NCI-H2227 (cell line): ENCODE results near the gene USP22.

Source experiments
- DNase-seq: peaks from one replicate; lab custom pipeline; 2025; ENCODE audit not compliant: unreplicated experiment; lab: John Stamatoyannopoulos, UW

Gene USP22

GRCh38 chr17:21021208-21021803 lies 21.5 kb downstream of the USP22 start:
- no peak for DNase-seq

DNA sequence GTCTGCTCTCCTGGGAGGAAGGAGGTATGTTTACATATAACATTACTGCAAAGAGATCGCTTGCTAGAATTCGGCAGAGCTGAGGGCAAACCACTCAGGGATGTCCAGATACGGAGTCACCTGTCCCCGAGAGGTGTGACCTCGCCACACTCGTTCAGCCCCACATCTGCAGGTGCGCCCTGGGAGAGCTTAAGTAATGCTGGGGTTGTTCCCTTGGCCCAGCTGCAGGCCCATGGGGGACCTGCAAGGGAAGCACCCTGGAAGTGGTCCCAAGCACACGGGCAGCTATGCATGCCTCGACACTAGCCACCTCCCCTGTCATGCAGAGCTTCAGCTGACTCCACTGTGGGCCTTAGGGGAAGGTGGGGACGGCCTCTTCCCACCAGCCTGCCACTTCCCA lies 22.2 kb downstream of the USP22 start:
- DNase-seq = no peak

DNA sequence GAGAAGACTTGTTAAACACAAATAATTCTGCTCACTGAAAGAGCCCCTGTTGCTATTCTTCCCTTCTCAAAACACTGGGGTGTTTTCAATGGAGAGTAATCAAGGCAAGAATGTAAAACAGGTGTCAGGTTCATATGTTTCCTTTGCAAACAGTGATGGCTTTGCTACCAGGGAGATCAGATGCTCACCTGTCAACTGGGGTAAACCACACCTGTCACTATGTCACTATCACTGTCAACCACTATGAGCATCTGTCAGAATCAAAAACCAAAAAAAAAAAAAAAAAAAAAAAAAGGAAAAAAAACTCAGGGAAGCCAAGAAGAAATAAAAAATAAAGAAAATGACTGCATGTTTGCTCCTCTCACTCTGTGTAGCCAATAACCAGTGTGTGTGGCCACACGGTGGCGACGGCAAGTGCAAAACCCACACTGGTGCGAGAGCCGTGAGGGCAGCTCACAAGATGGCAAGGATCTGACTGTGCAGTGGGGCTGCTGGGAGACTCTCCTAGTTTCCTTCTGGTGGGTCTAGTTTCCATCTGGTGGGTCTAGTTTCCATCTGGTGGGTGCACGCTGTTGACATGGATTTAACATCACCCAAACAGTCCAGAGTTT lies 22.7 kb downstream of the USP22 start:
- DNase-seq = peak; percentile 13

GRCh38 chr17:21018894-21019293 lies 23.9 kb downstream of the USP22 start:
- DNase-seq = no peak

GRCh38 chr17:21017861-21018260 lies 24.9 kb downstream of the USP22 start:
- DNase-seq = no peak

DNA sequence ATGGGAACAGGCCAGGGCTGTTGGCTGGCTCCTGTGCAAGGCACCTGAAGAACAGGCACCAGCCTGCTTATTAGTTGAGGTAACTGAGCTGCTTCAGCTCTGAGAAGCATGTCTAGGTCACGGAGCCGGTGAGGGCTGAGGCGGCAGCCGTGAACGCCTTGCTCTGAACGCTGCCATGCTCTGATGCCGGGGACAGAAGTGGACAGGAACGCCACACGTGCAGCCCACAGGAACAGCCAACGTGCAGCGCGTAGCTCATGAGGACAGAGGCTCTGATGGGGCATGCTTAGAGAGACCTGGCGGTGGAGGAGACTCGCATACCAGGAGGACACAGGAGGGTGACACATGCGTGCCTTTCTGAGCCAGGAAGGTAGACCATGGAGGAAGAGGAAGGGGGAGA lies 25.6 kb downstream of the USP22 start:
- no peak for DNase-seq

DNA sequence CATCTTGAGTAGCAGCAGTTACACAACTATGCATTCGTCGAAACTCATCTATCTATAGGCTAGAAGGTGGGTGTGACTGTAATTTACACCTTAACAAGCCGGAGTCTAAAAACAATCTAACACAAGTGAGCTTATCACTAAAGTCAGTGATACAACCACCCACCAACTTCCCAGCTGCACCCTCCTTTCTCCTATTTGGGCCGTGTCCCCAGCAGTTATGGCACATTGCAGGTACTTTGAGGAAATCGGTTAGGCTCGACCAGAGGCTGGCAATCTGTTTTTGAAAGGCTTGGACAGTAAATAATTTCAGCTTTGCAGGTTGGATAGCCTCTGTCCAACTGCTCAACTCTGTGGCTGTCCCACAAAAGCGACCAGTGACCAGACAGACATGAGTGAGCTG lies 26.0 kb downstream of the USP22 start:
- DNase-seq = no peak

GRCh38 chr17:21015564-21015963 lies 27.2 kb downstream of the USP22 start:
- DNase-seq = no peak

DNA sequence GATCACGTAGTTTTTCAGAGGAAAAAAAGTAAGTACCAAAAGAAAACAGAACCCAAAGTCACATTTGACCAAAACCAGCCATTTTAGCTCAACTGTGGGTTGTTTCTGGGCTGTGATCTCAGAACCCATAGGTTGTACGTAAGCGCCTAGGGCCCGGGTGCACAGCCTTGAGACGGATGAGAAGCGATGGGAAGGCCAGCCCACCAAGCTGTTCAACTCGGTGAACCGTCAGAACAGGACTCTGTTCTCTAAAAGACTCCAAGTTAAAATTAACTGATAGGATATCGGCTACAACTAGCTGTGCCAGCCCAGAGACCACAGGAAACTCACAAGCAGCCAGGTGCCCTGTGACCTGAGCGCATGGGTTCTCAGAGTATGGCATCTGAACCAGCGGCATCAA lies 28.3 kb downstream of the USP22 start:
- no peak for DNase-seq

- DNase-seq = no peak
Observed at GRCh38 chr17:21013983-21014382, 28.8 kb downstream of the USP22 start.

GRCh38 chr17:21012736-21013135 lies 30.1 kb downstream of the USP22 start:
- no peak for DNase-seq

GRCh38 chr17:21010705-21011596 lies 31.9 kb downstream of the USP22 start:
- DNase-seq = no peak

DNA sequence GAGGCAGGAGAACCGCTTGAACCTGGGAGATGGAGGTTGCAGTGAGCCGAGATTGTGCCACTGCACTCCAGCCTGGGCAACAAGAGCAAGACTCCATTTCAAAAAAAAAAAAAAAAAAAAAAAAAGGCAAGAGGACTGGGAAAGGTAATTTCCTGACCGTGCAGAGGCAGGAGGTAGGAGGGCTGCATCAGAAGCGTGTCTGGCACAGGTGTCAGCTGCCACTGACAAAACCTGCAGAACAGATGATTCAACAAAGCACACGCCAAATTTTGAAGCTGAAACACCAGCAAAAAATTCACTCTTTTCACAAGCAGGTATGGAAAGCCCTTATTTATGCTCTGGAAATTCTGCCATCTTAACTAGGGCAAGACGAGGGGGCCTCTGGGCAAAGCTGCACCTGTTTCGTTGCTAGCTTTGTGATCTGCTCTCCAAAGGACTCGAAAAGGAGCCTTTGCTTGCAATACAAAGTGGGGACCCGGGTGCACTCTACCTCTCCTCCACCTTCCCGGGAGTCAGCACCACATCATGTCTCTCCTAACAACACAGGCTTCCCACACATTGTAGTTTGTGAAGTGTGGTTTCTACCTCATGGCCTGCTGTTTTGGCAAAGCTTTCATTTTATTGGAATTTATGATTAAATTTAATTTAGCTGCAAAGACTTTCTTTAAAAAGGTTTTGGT lies 33.7 kb downstream of the USP22 start:
- no peak for DNase-seq

DNA sequence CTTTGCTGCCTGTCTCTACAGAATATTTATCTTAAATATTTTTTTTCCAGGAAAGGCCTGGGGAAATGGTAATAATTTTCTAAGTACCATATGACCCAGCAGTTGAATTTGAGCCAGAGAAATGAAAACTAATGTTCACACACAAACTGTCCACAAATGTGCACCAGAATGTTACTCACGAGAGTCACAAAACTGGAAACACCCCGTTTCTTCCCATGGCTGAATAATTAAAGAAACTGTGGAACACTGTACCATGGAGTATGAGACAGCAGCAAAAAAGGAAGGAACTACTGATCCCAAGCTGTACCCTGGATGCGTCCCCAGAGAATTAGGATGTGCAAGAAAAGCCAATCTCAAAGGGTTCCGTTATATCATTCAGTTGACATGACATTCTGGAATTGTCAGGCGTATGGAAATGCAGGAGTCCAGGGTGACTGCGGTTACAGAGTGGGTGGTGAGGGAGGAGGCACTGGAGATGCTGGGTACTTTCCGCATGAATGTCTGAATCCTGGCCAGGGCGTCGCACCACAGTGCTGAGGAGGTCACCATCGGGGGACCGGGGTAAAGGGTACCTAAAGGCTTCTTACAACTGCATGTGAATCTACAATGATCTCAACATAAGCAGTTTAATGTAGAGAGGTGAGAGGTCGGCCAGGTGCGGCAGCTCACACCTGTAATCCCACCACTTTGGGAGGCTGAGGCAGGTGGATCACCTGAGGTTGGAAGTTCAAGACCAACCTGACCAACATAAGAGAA lies 34.5 kb downstream of the USP22 start:
- no peak for DNase-seq

DNA sequence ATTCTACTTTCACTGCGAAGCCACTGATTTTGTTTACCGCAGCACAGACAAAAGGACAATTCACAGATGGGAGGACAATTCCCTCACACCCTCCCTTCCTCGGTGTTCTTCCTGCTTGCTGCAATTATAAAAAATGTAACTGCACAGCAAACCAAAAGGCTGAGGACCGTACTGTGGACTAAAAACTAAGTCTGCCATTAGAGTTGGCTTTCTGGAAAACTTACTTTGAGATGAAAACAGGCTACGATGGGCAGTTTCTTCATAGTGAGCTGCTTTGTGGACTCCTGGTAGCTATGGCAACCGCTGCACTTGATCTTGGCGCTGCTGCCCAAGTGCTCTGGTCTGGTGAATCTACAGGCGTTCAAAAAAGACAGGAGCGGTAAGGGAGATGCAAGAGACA lies 35.2 kb downstream of the USP22 start:
- DNase-seq = no peak

DNA sequence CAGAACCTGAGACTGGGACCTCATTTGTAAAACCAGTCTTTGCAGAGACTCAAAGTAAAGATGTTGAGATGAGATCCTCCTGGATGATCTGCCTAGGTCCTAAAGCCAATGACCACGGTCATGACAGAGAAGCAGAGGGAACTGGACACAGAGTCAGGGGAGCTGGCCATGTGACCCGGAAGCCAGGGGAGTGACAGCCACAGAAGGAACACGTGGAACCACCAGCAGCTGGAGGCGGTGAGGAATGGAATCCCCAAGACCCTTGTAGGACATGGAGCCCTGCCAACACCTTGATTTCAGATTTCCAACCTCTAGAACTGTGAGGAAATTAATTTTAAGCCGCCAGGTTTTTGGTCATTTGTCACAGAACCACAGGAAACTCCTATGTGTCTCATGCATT lies 37.0 kb downstream of the USP22 start:
- DNase-seq = no peak

DNA sequence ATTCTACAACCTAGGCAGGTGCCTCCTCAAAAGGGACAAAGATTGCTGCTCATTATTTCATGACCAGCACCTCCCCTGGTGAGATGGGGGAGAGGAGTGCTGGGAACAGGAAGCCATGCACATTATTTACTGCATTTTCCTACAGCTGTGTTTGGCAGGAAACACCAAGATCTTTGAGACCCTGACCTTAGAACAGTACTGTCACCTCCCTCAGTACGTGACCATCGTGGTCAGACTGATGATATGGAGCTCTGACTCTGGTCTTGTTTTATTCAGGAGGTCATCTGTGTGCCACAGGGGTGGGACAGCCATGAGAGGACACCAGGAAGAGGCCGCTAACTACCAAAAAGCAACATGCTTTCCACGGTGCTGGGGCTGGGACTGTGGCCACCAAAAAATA lies 37.4 kb downstream of the USP22 start:
- DNase-seq = no peak

DNA sequence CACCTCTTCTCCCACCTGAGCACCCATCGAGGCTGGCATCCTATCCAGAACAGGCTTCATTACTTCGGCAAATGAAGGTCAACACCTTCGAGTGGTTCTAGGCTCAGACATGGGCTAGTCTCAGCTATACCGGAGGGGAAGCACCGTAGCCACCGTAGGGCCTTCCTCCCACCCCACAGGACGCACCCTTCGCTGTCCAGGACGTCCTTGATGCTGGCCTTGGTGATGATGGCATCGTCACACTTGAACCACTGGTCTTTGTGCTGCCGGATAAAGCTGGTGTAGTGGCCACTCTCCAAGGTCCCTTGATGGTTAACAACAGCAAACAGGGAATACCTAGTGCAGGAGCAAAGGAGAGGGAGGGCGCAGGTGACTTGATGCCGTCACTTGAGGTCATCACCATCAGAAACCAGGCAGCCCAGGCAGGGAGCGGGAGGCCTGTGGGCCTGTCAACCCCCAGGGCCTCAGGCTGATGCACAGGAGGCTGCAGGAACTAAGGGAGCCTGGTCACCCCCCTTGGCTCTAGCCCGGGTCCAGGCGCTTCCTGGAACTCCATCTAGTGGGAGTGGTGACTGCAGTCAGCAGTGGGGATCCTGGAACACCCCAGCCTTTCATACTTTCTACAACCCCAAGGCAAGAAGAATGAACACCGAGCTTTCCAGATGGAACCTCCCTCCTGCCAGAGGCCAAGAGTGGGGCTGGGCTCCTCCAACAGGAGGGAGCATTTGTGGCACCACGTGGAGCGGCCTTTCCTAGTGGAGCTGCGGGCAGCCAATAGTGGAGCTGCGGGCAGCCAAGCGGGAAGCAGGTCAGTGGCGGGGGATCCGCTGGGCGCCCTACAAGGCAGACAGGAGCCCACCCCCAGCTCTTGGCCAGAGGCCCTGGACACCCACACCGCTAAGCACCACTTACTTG lies 38.5 kb downstream of the USP22 start:
- DNase-seq = no peak

GRCh38 chr17:21003007-21003621 lies 39.7 kb downstream of the USP22 start:
- no peak for DNase-seq
